DOHH2 (cell line): ENCODE data around the gene EPG5.

Experiments used
- H3F3A ChIP-seq: fragments of 200-600 bp; sonication (generic), shearing (Covaris generic); 2 replicates; pipeline ENCODE4 v1.6.0; 2016; ENCODE audit warnings: antibody characterized with exemption, mild to moderate bottlenecking; ENCODE audit not compliant: control insufficient read depth, insufficient read depth
- H3K27ac ChIP-seq: fragments of 200-600 bp; sonication (generic); 2 replicates; pipeline ENCODE4 v1.5.1; 2014; ENCODE audit warnings: low read depth, mild to moderate bottlenecking, low read length, moderate library complexity
- H3K27me3 ChIP-seq: fragments of 200-600 bp; sonication (generic); 2 replicates; pipeline ENCODE4 v1.6.1; 2014; ENCODE audit warnings: mild to moderate bottlenecking, low read length, mixed read lengths; ENCODE audit not compliant: control insufficient read depth
- H3K36me3 ChIP-seq: fragments of 200-600 bp; sonication (generic); 2 replicates; pipeline ENCODE4 v1.6.1; 2014; ENCODE audit warnings: mild to moderate bottlenecking, low read length, moderate library complexity, mixed read lengths; ENCODE audit not compliant: control insufficient read depth
- H3K4me1 ChIP-seq: fragments of 200-600 bp; sonication (generic); 2 replicates; pipeline ENCODE4 v1.6.1; 2014; ENCODE audit warnings: mild to moderate bottlenecking, low read length, mixed read lengths; ENCODE audit not compliant: control insufficient read depth
- H3K4me2 ChIP-seq: fragments of 200-600 bp; sonication (generic); 2 replicates; pipeline ENCODE4 v1.6.0; 2014; ENCODE audit warnings: mild to moderate bottlenecking, low read length, moderate library complexity
- H3K4me3 ChIP-seq: fragments of 200-600 bp; sonication (generic); 2 replicates; pipeline ENCODE4 v1.5.1; 2014; ENCODE audit warnings: mild to moderate bottlenecking, low read length, mixed read lengths
- H3K79me2 ChIP-seq: fragments of 200-600 bp; sonication (generic); 2 replicates; pipeline ENCODE4 v1.6.1; 2014; ENCODE audit warnings: mild to moderate bottlenecking, low read length, mixed read lengths; ENCODE audit not compliant: control insufficient read depth
- H3K9me2 ChIP-seq: fragments of 200-600 bp; sonication (generic); replicated peaks from 2 replicates; pipeline ENCODE4 v1.6.1; 2014; ENCODE audit warnings: mild to moderate bottlenecking, low read length, mixed read lengths; ENCODE audit not compliant: control insufficient read depth
- H3K9me3 ChIP-seq: fragments of 200-600 bp; sonication (generic); 2 replicates; pipeline ENCODE4 v1.6.1; 2014; ENCODE audit warnings: antibody characterized with exemption, low read length, mixed read lengths; ENCODE audit not compliant: control insufficient read depth, insufficient read depth
- H4K20me1 ChIP-seq: fragments of 200-600 bp; sonication (generic); 2 replicates; pipeline ENCODE4 v1.6.0; 2014; ENCODE audit warnings: low read depth, mild to moderate bottlenecking, antibody characterized with exemption, low read length, moderate library complexity; ENCODE audit not compliant: control insufficient read depth, insufficient read depth
- CTCF ChIP-seq: fragments of 200-600 bp; sonication (generic); IDR thresholded peaks from one replicate; pipeline ENCODE4 v1.5.1; 2014; ENCODE audit warnings: antibody characterized with exemption, mild to moderate bottlenecking, low read depth, low read length; ENCODE audit not compliant: poor library complexity, severe bottlenecking
- EZH2phosphoT487 ChIP-seq: fragments of 200-600 bp; sonication (generic); IDR thresholded peaks from 2 replicates; pipeline ENCODE4 v1.6.1; 2017; ENCODE audit warnings: borderline replicate concordance, mild to moderate bottlenecking, antibody characterized with exemption, low read length, moderate library complexity, mixed read lengths

Gene EPG5

DNA sequence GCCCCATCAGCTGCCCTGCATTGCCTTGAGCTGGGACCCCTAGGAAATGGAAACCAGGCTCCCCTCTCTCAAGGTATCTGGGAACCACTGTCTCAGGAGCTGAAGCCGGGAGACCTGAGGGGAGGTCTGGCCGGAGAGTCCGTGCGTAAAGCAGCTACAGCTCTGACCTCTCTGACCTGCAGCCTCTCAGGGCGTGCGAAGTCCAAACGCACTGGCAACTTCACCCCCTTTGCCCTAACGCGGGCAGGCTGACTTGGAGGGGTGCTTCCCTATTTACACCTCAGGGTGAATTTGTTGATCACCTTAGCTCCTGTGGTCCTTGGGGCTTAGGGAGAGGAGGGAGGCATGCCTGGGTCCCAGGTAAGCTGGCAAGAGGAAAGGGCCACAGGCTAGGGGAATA, 124.1 kb downstream of the EPG5 start:
- H3K79me2 ChIP-seq = no peaks in the 10 kb centered on the region
- no peak overlapping the region for H3K27ac ChIP-seq
- no peaks in the 10 kb centered on the region for H3K4me1 ChIP-seq
- no peaks in the 10 kb centered on the region for H3K9me2 ChIP-seq
- no peaks in the 10 kb centered on the region for H4K20me1 ChIP-seq
- TF ChIP-seq CTCF (no peak), EZH2phosphoT487 (no peak)
- H3K27me3 ChIP-seq = no peaks in the 10 kb centered on the region
- no peaks in the 10 kb centered on the region for H3F3A ChIP-seq
- no peak overlapping the region for H3K4me2 ChIP-seq
- no peak overlapping the region for H3K4me3 ChIP-seq
- no peaks in the 10 kb centered on the region for H3K9me3 ChIP-seq
- H3K36me3 ChIP-seq = no peaks in the 10 kb centered on the region

- Histone ChIP-seq H3K4me3 (no peak overlapping the region), H3F3A (no peaks in the 10 kb centered on the region), H3K4me2 (no peak overlapping the region), H3K79me2 (no peaks in the 10 kb centered on the region), H3K27me3 (no peaks in the 10 kb centered on the region), H3K9me3 (no peaks in the 10 kb centered on the region), H3K9me2 (no peaks in the 10 kb centered on the region), H3K4me1 (no peaks in the 10 kb centered on the region), H3K36me3 (no peaks in the 10 kb centered on the region), H3K27ac (no peak overlapping the region), H4K20me1 (no peaks in the 10 kb centered on the region)
- TF ChIP-seq CTCF (no peak), EZH2phosphoT487 (no peak)
These were observed 125.2 kb downstream of the EPG5 start for GRCh38 chr18:45841765-45842442.

GRCh38 chr18:45841060-45841764, 125.9 kb downstream of the EPG5 start:
- H3K4me2 ChIP-seq = no peak overlapping the region

More at GRCh38 chr18:45841060-45841764, 125.9 kb downstream of the EPG5 start:
- Histone ChIP-seq H4K20me1 (no peaks in the 10 kb centered on the region), H3K79me2 (no peaks in the 10 kb centered on the region), H3K9me3 (no peaks in the 10 kb centered on the region), H3K36me3 (no peaks in the 10 kb centered on the region), H3K4me3 (no peak overlapping the region), H3K27me3 (no peaks in the 10 kb centered on the region), H3K9me2 (no peaks in the 10 kb centered on the region), H3K27ac (no peak overlapping the region), H3K4me1 (no peaks in the 10 kb centered on the region), H3F3A (no peaks in the 10 kb centered on the region)
- no peak for TF ChIP-seq EZH2phosphoT487
- no peak for TF ChIP-seq CTCF
